Karpas-422 (cell line): ENCODE measurements around the gene CGREF1. TPM values are rescaled to one million over a fixed set of nuclear protein-coding genes. Genes with fewer than 3 reads are reported as not detected.

Experiments used
- DNase-seq: peaks from one replicate; pipeline ENCODE4 v3.0.0-alpha.2; 2015
- H2AFZ ChIP-seq: fragments of 200-600 bp; sonication (generic); 2 replicates; pipeline ENCODE4 v1.6.1; 2014; ENCODE audit warnings: antibody characterized with exemption, low read length, mixed read lengths
- H3K27ac ChIP-seq: fragments of 200-600 bp; sonication (generic); 2 replicates; pipeline ENCODE4 v1.5.1; 2014; ENCODE audit warnings: mild to moderate bottlenecking, low read length, moderate library complexity
- H3K27me3 ChIP-seq: fragments of 200-600 bp; sonication (generic); 2 replicates; pipeline ENCODE4 v1.6.1; 2014; ENCODE audit warnings: low read length, mixed read lengths
- H3K36me3 ChIP-seq: fragments of 200-600 bp; sonication (generic); 2 replicates; pipeline ENCODE4 v1.6.1; 2014; ENCODE audit warnings: low read length, mixed read lengths; ENCODE audit not compliant: insufficient read depth
- H3K4me1 ChIP-seq: fragments of 200-600 bp; sonication (generic); 2 replicates; pipeline ENCODE4 v1.6.1; 2014; ENCODE audit warnings: mild to moderate bottlenecking, low read length, mixed read lengths
- H3K4me2 ChIP-seq: fragments of 200-600 bp; sonication (generic); 2 replicates; pipeline ENCODE4 v1.6.1; 2014; ENCODE audit warnings: low read length, low read depth, mild to moderate bottlenecking; ENCODE audit not compliant: poor library complexity, severe bottlenecking
- H3K4me3 ChIP-seq: fragments of 200-600 bp; sonication (generic); 2 replicates; pipeline ENCODE4 v1.5.1; 2014; ENCODE audit warnings: mild to moderate bottlenecking, antibody characterized with exemption, low read length, mixed read lengths
- H3K79me2 ChIP-seq: fragments of 200-600 bp; sonication (generic); 2 replicates; pipeline ENCODE4 v1.6.1; 2014; ENCODE audit warnings: mild to moderate bottlenecking, low read length, mixed read lengths
- H3K9ac ChIP-seq: fragments of 200-600 bp; sonication (generic); 2 replicates; pipeline ENCODE4 v1.6.0; 2014; ENCODE audit warnings: low read length
- H3K9me2 ChIP-seq: fragments of 200-600 bp; sonication (generic), shearing (Covaris generic); replicated peaks from 2 replicates; pipeline ENCODE4 v1.6.0; 2014; ENCODE audit warnings: mild to moderate bottlenecking, low read length, moderate library complexity; ENCODE audit not compliant: insufficient read depth
- H3K9me3 ChIP-seq: fragments of 300-700, 200-600 bp; sonication (generic); 2 replicates; pipeline ENCODE4 v1.6.1; 2014; ENCODE audit warnings: low read length, mixed read lengths
- H4K20me1 ChIP-seq: fragments of 200-600 bp; sonication (generic); 2 replicates; pipeline ENCODE4 v1.6.1; 2014; ENCODE audit warnings: mild to moderate bottlenecking, antibody characterized with exemption, low read length, low read depth; ENCODE audit not compliant: insufficient read depth
- total RNA-seq: library from RNA; depleted of rRNA; stranded (reverse); fragments of >200 nt; shearing (Covaris generic); gene quantifications from 2 replicates; pipeline ENCODE4 v1.2.3, GENCODE V29; 2014; ENCODE audit warnings: low replicate concordance; rRNA removed

The CGREF1 gene, protein sequence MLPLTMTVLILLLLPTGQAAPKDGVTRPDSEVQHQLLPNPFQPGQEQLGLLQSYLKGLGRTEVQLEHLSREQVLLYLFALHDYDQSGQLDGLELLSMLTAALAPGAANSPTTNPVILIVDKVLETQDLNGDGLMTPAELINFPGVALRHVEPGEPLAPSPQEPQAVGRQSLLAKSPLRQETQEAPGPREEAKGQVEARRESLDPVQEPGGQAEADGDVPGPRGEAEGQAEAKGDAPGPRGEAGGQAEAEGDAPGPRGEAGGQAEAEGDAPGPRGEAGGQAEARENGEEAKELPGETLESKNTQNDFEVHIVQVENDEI
- not detected in 2 replicates for total RNA-seq

- no peak within 1 kb of the TSS for H3K4me3 ChIP-seq
Observed at GRCh38 chr2:27118525-27119329, at the start of gene CGREF1. Gene CGREF1 (minus strand): TSS chr2:27119128. CDS start chr2:27104366, 14,762 bp downstream.

DNA sequence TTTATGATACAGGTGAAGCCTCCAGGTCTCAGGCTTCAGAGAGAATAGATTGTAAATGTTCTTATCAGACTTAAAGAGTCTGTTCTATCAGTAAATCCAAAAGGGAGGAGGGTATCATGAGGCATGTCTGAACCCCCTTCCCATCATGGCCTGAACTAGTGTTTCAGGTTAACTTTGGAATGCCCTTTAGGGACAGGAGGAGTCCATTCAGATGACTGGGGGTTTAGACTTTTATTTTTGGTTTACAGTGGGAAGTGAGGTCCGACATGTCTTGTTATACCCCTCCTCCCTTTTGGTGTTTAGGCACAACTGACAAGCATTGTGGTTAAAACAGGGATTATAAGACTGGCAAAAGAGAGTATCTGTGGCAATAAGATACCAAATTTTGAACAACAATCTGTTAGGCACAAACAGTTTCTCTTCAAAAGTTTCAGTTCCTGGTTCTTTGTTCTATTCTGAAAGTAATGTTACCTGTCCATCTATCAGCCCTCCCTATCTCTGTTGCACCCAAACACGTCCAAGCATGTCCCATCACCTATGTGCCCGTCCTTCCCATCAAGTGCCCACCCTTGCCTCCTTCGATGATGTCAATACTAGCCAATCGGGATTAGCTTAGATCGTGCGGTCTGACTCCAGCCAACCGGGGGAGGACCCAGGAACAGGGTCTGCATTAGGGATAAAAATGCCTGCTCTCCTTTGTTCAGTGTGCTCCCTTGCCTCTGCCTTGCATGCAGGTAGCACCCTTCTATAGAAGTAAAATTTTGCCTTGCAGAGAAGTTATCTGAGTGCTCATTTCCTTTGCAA, 46.2 kb upstream of the CGREF1 start:
- Histone ChIP-seq H3K9me2 (no peaks in the 10 kb centered on the region), H3K9ac (peak overlapping the region; percentile 12; the same call in 1 of the 2 replicates), H4K20me1 (no peaks in the 10 kb centered on the region), H3K9me3 (no peaks in the 10 kb centered on the region), H3K4me1 (peaks cover 29% of the 10 kb centered on the region), H2AFZ (peak overlapping the region; percentile 68), H3K79me2 (no peaks in the 10 kb centered on the region), H3K27me3 (no peaks in the 10 kb centered on the region), H3K4me2 (peak overlapping the region; percentile 42), H3K4me3 (peak overlapping the region; percentile 8; the same call in 1 of the 2 replicates), H3K36me3 (no peaks in the 10 kb centered on the region), H3K27ac (no peak overlapping the region)
- no peak for DNase-seq

More at GRCh38 chr2:27118525-27119329, at the start of gene CGREF1:
- H3K27me3 ChIP-seq = no peaks in the 10 kb centered on the region
- no peaks in the 10 kb centered on the region for H3K9me3 ChIP-seq
- no peaks in the 10 kb centered on the region for H4K20me1 ChIP-seq
- no peaks in the 10 kb centered on the region for H3K79me2 ChIP-seq
- no peak within 1 kb of the TSS for H3K27ac ChIP-seq
- no peak within 1 kb of the TSS for H3K9ac ChIP-seq
- no peak for DNase-seq
- no peaks in the 10 kb centered on the region for H3K9me2 ChIP-seq
- peaks cover 5% of the 10 kb centered on the region for H3K4me1 ChIP-seq
- no peaks in the 10 kb centered on the region for H3K36me3 ChIP-seq
- H2AFZ ChIP-seq = no peak within 1 kb of the TSS
- no peak within 1 kb of the TSS for H3K4me2 ChIP-seq

GRCh38 chr2:27162151-27163121, 43.5 kb upstream of the CGREF1 start:
- no peak for DNase-seq
- Histone ChIP-seq H3K4me2 (no peak overlapping the region), H3K36me3 (no peaks in the 10 kb centered on the region), H3K4me1 (peaks cover 26% of the 10 kb centered on the region), H3K27ac (no peak overlapping the region), H3K27me3 (no peaks in the 10 kb centered on the region), H4K20me1 (no peaks in the 10 kb centered on the region), H3K9me3 (no peaks in the 10 kb centered on the region), H3K9me2 (no peaks in the 10 kb centered on the region), H3K79me2 (no peaks in the 10 kb centered on the region), H2AFZ (no peak overlapping the region), H3K9ac (no peak overlapping the region), H3K4me3 (no peak overlapping the region)

- no peaks in the 10 kb centered on the region for H3K36me3 ChIP-seq
- no peak overlapping the region for H3K9ac ChIP-seq
- no peak overlapping the region for H2AFZ ChIP-seq
Observed at GRCh38 chr2:27160191-27160590, 41.3 kb upstream of the CGREF1 start.

GRCh38 chr2:27159271-27159670, 40.3 kb upstream of the CGREF1 start:
- Histone ChIP-seq H2AFZ (no peak overlapping the region), H4K20me1 (no peaks in the 10 kb centered on the region), H3K79me2 (no peaks in the 10 kb centered on the region), H3K27ac (no peak overlapping the region), H3K9me2 (no peaks in the 10 kb centered on the region), H3K4me1 (peaks cover 22% of the 10 kb centered on the region), H3K4me3 (no peak overlapping the region), H3K4me2 (no peak overlapping the region), H3K27me3 (no peaks in the 10 kb centered on the region), H3K9ac (no peak overlapping the region), H3K36me3 (no peaks in the 10 kb centered on the region), H3K9me3 (no peaks in the 10 kb centered on the region)
- DNase-seq = no peak

More at GRCh38 chr2:27160191-27160590, 41.3 kb upstream of the CGREF1 start:
- Histone ChIP-seq H3K4me3 (no peak overlapping the region), H3K4me1 (peaks cover 26% of the 10 kb centered on the region), H3K9me2 (no peaks in the 10 kb centered on the region), H4K20me1 (no peaks in the 10 kb centered on the region), H3K27me3 (no peaks in the 10 kb centered on the region), H3K27ac (no peak overlapping the region), H3K9me3 (no peaks in the 10 kb centered on the region), H3K79me2 (no peaks in the 10 kb centered on the region), H3K4me2 (no peak overlapping the region)
- no peak for DNase-seq

DNA sequence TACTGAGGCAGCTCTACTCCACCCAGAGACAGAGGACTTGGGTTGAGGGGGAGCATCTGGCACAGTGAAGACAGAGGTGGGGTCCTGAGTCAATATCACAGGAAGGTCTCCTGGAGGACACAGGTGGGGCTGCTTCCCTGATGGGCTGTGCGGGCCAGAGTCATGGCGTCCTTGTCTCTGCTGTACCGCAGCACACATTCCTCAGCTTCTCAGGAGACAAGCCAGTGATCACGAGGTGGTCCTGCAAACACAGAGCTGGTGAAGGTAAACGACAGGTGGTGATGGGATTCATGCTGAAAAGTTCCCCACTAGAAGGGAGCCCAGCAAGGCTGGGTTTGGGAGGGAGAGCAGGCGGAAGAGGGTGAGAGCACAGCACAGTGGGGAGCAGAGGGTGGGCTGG, 39.5 kb upstream of the CGREF1 start:
- H3K4me3 ChIP-seq = no peak overlapping the region
- H3K9ac ChIP-seq = no peak overlapping the region

GRCh38 chr2:27155069-27155520, 36.2 kb upstream of the CGREF1 start:
- no peak for DNase-seq
- Histone ChIP-seq H3K4me1 (peaks cover 46% of the 10 kb centered on the region), H3K9ac (no peak overlapping the region), H3K9me2 (no peaks in the 10 kb centered on the region), H4K20me1 (no peaks in the 10 kb centered on the region), H2AFZ (no peak overlapping the region), H3K9me3 (no peaks in the 10 kb centered on the region), H3K27ac (no peak overlapping the region), H3K4me3 (no peak overlapping the region), H3K79me2 (no peaks in the 10 kb centered on the region), H3K36me3 (no peaks in the 10 kb centered on the region), H3K4me2 (no peak overlapping the region), H3K27me3 (no peaks in the 10 kb centered on the region)

More for the DNA sequence above, 39.5 kb upstream of the CGREF1 start:
- H3K4me1 ChIP-seq = peaks cover 15% of the 10 kb centered on the region
- H3K9me2 ChIP-seq = no peaks in the 10 kb centered on the region
- no peak for DNase-seq
- no peaks in the 10 kb centered on the region for H4K20me1 ChIP-seq
- H3K36me3 ChIP-seq = no peaks in the 10 kb centered on the region
- no peaks in the 10 kb centered on the region for H3K9me3 ChIP-seq
- H2AFZ ChIP-seq = no peak overlapping the region
- no peaks in the 10 kb centered on the region for H3K27me3 ChIP-seq
- H3K4me2 ChIP-seq = no peak overlapping the region
- no peaks in the 10 kb centered on the region for H3K79me2 ChIP-seq
- no peak overlapping the region for H3K27ac ChIP-seq
